ENCODE measurements around the gene CACNA1H.

The CACNA1H gene

DNA sequence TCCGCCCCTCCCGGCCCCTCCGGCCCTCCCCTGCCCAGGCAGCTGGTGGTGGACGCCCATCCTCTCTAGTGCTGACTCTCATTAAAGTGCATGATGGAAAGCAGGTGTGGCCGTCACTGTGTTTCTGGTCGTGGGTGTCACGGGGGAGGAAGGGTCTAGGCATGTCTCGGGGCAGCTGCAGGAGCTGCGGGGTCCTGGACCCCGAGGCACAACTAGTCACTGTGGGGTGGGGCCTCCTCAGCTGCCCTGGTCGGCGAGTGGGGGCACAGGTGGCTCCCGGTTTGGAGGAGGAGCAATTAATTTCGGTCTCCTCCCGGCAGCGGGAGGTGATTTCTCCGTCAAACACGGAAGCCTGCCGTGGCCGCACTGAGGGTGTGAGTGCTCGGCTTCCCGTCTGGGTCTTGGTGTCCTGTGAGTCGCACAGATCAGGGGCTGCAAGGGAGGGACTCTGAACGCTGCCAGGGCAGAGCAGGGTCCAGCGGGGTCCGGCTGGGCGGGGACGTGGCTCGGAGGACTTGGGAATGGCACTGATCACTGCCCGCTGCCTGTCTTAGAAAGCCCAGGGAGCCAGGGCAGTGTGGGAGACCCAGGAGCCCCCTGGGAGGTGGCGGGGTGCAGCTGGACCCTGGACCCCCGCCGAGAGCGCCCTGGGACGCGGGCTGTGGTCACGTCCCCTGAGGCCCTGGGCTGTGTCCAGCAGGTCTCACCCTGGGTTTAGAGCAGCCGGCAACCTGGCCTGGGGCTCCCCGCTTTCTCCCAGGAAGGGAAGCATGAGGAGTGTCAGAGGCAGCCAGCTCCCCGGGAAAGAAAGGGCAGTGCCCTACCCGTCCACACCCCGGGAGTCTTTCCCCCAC lies 106.2 kb downstream of the CACNA1H start:
- H3K36me3 ChIP-seq (ENCODE audit: control insufficient read depth, insufficient read depth, low read length): no peaks in the 10 kb centered on the region
- WGBS, 2 experiments (ENCODE audit: insufficient coverage in 2 of 2): 31 to 34% methylated on average over 34 to 39 of the region's 42 CpGs
- H3K27ac ChIP-seq (ENCODE audit: low read depth, low read length, severe bottlenecking): no peak overlapping the region
- H3K4me3 ChIP-seq (ENCODE audit: extremely low read depth, insufficient read depth, low read length, poor library complexity, severe bottlenecking): no peak overlapping the region
- no peaks in the 10 kb centered on the region for H3K9me3 ChIP-seq (ENCODE audit: control insufficient read depth, low read length)
- H3K4me1 ChIP-seq (ENCODE audit: control insufficient read depth, insufficient read depth, low read length, poor library complexity, severe bottlenecking): no peaks in the 10 kb centered on the region

DNA sequence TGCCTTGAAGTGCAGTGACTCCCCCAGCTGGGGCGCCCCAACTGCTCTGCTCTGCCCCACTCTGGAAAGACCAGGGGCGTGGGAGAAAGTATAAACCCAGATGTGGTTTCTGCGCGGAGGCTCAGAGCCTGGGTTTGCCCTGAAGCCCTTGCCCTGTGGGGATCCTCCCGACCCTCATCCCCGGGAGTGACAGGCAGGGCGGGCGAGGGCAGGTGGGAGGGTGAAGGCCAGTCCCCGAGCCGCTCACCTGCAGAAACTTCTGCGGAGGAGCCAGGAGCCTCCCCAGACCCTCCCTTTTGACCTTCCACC lies 106.8 kb downstream of the CACNA1H start:
- Histone ChIP-seq H3K27ac (ENCODE audit: low read depth, low read length, severe bottlenecking) (no peak overlapping the region), H3K4me1 (ENCODE audit: control insufficient read depth, insufficient read depth, low read length, poor library complexity, severe bottlenecking) (no peaks in the 10 kb centered on the region), H3K9me3 (ENCODE audit: control insufficient read depth, low read length) (peaks cover 3% of the 10 kb centered on the region), H3K36me3 (ENCODE audit: control insufficient read depth, insufficient read depth, low read length) (no peaks in the 10 kb centered on the region), H3K4me3 (ENCODE audit: extremely low read depth, insufficient read depth, low read length, poor library complexity, severe bottlenecking) (no peak overlapping the region)
- WGBS, 2 experiments (ENCODE audit: insufficient coverage in 2 of 2): 53 to 57% methylated on average over 9 to 10 of the region's 11 CpGs

DNA sequence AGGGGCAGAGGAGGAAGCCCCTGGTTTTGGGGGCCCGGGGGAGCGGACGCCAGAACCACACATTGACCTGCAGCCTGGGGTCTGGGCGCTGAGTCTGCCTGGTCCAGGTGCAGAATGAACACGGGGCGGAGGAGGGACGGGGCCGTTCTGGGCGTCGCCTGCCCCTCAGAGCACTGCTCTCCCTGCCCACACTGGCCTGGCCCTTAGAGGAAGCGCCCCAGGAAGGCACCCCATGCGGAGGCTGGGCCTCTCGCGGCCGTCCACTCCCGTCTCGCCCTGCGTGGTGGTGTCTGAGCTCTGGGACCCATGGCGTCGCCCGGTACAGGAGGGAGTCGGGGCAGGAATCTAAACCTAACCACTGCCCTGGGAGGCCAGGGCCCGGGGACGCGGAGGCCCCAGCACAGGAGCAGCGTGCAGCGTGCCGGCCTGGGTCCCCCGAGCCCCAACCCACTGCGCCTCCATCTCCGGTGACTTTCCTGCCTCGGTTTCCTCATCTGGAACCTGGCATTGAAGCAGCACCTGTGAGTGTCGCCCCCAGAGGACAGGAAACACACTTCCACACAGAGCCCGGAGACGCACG lies 107.3 kb downstream of the CACNA1H start:
- WGBS, 2 experiments (ENCODE audit: insufficient coverage in 2 of 2): 81 to 85% methylated on average over 32 of the region's 36 CpGs
- Histone ChIP-seq H3K36me3 (ENCODE audit: control insufficient read depth, insufficient read depth, low read length) (no peaks in the 10 kb centered on the region), H3K4me1 (ENCODE audit: control insufficient read depth, insufficient read depth, low read length, poor library complexity, severe bottlenecking) (no peaks in the 10 kb centered on the region), H3K27ac (ENCODE audit: low read depth, low read length, severe bottlenecking) (no peak overlapping the region), H3K9me3 (ENCODE audit: control insufficient read depth, low read length) (peaks cover 7% of the 10 kb centered on the region), H3K4me3 (ENCODE audit: extremely low read depth, insufficient read depth, low read length, poor library complexity, severe bottlenecking) (no peak overlapping the region)

DNA sequence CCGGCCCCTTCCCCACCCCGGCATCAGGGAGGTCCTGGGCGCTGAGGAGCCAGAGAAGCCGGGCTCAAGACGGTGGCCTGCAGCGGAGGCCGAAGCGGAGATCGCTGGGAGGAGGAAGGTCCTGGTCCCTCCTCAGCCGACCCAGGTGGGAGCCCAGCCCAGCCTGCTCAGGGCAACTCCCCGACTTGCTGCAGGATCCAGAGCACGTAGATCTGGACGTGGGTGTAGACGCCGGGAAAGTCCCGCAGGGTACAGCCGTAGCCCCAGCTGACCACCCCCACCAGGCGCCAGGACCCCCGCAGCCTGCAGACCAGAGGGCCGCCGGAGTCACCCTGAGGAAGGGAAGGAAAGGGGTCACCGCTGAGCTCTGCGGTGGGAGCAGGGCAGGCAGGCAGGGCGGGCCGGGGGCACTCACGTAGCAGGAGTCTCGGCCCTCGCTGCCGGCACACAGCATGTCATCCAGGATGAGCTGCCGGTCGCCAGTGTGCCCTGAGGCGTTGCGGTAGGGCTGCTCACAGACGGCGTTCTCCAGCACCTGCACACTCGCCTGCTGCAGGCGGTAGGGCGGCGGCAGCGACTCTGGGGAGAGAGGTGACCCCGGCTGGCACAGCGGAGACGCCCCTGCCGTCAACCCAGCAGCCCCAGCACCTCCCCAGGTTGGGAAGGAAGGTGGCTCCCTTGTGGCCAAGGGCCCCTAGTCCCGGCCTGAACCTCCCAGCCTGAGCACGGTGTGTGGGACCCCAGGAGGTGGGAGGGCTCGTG lies 108.4 kb downstream of the CACNA1H start:
- Histone ChIP-seq H3K36me3 (ENCODE audit: control insufficient read depth, insufficient read depth, low read length) (no peaks in the 10 kb centered on the region), H3K4me3 (ENCODE audit: extremely low read depth, insufficient read depth, low read length, poor library complexity, severe bottlenecking) (no peak overlapping the region), H3K9me3 (ENCODE audit: control insufficient read depth, low read length) (peaks cover 7% of the 10 kb centered on the region), H3K4me1 (ENCODE audit: control insufficient read depth, insufficient read depth, low read length, poor library complexity, severe bottlenecking) (no peaks in the 10 kb centered on the region), H3K27ac (ENCODE audit: low read depth, low read length, severe bottlenecking) (no peak overlapping the region)
- 42 to 43% methylated on average over 25 to 31 of the region's 47 CpGs for WGBS, 2 experiments (ENCODE audit: insufficient coverage in 2 of 2)

DNA sequence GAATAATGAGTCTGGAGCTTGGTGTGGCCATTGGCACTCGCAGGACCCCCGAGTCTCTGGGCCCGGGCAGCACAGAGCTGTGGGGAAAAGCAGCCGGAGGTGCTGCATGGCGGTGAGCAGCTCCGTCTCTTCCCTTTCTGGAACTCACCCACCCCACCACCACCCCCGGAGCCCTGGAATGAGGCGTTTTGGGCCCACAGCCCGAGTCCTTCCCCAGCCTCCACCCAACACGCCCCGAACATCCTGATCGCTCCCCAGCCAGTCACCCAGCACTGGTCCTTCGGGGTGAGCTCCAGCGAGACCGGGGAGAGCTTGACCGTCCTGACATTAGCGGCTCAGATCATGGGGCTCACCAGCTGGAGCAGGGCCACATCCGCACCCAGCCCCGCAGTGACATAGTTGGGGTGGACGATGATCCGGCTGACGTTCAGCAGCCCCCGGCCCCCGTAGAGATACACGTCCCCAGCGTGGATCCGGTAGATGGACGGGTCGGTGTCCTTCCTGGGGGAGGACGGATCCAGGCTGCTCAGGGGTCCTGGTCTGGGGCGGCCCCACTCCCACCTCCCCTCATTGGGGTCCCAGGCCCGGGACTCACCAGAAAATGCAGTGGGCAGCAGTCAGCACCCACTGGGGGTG lies 109.4 kb downstream of the CACNA1H start:
- Histone ChIP-seq H3K36me3 (ENCODE audit: control insufficient read depth, insufficient read depth, low read length) (no peaks in the 10 kb centered on the region), H3K27ac (ENCODE audit: low read depth, low read length, severe bottlenecking) (no peak overlapping the region), H3K4me1 (ENCODE audit: control insufficient read depth, insufficient read depth, low read length, poor library complexity, severe bottlenecking) (no peaks in the 10 kb centered on the region), H3K9me3 (ENCODE audit: control insufficient read depth, low read length) (peaks cover 7% of the 10 kb centered on the region), H3K4me3 (ENCODE audit: extremely low read depth, insufficient read depth, low read length, poor library complexity, severe bottlenecking) (no peak overlapping the region)
- 93 to 95% methylated on average over 29 to 30 of the region's 32 CpGs for WGBS, 2 experiments (ENCODE audit: insufficient coverage in 2 of 2)

DNA sequence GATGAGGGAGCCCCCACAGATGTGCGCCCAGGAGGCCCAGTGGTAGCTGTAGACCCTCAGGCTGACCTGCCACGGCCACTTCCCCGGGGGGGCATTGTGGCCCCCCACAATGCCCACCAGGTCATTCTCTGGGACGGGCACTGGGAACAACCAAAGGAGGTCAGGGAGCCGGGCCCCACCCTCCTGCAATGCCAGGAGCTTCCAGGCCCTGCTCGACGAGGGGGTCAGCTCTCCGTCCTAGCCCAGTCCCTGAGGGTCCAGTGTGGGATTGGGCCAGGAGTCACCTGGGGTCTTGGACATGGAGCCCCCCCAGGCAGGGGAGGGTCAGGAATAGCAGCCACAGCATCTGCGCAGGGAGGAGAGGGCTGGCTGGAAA lies 109.9 kb downstream of the CACNA1H start:
- WGBS, 2 experiments (ENCODE audit: insufficient coverage in 2 of 2): 90 to 93% methylated on average over 7 to 9 of the region's 9 CpGs

DNA sequence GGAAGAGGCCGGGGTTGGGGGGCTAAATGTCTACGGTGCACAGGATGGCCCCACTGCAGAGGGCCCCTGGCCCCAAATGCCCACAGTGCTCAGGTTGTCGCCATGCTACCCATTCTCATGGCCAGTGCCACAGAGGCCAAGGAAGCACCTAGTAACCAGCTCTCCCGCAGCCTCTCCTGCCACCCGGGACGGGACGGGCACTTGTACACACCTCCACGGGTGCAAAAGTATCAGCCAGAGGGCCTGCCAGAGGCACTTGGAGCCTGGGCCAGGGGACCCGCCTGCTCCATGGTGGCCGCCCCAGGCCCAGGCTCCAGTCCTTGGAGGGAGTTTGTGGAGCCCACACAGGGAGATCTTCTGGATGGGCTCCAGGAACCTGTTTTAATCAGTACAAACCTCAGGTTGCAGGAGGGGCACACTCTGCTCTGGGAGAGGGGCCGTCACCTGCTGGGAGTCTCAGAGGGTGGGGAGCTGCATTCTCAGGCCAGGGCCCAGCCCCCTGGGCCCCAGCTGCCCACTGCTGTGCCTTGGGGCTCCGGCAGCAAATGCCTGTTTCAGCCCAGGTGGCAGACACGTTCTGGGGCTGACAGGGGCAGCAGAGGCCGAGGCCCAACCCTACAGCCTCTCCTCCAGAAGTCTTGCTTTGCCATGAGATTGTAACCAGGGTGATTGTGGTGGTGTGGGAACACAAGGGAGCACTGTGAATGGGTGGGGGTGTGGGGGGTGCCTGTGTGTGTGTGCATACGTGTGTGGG lies 110.9 kb downstream of the CACNA1H start:
- Histone ChIP-seq H3K36me3 (ENCODE audit: control insufficient read depth, insufficient read depth, low read length) (no peaks in the 10 kb centered on the region), H3K27ac (ENCODE audit: low read depth, low read length, severe bottlenecking) (no peak overlapping the region), H3K9me3 (ENCODE audit: control insufficient read depth, low read length) (peaks cover 7% of the 10 kb centered on the region), H3K4me1 (ENCODE audit: control insufficient read depth, insufficient read depth, low read length, poor library complexity, severe bottlenecking) (no peaks in the 10 kb centered on the region), H3K4me3 (ENCODE audit: extremely low read depth, insufficient read depth, low read length, poor library complexity, severe bottlenecking) (no peak overlapping the region)
- WGBS, 2 experiments (ENCODE audit: insufficient coverage in 2 of 2): 88 to 95% methylated on average over 11 to 14 of the region's 15 CpGs

More for the DNA sequence above, 109.9 kb downstream of the CACNA1H start:
- no peaks in the 10 kb centered on the region for H3K4me1 ChIP-seq (ENCODE audit: control insufficient read depth, insufficient read depth, low read length, poor library complexity, severe bottlenecking)
- no peak overlapping the region for H3K4me3 ChIP-seq (ENCODE audit: extremely low read depth, insufficient read depth, low read length, poor library complexity, severe bottlenecking)
- no peaks in the 10 kb centered on the region for H3K36me3 ChIP-seq (ENCODE audit: control insufficient read depth, insufficient read depth, low read length)
- H3K9me3 ChIP-seq (ENCODE audit: control insufficient read depth, low read length): peaks cover 7% of the 10 kb centered on the region
- H3K27ac ChIP-seq (ENCODE audit: low read depth, low read length, severe bottlenecking): no peak overlapping the region

DNA sequence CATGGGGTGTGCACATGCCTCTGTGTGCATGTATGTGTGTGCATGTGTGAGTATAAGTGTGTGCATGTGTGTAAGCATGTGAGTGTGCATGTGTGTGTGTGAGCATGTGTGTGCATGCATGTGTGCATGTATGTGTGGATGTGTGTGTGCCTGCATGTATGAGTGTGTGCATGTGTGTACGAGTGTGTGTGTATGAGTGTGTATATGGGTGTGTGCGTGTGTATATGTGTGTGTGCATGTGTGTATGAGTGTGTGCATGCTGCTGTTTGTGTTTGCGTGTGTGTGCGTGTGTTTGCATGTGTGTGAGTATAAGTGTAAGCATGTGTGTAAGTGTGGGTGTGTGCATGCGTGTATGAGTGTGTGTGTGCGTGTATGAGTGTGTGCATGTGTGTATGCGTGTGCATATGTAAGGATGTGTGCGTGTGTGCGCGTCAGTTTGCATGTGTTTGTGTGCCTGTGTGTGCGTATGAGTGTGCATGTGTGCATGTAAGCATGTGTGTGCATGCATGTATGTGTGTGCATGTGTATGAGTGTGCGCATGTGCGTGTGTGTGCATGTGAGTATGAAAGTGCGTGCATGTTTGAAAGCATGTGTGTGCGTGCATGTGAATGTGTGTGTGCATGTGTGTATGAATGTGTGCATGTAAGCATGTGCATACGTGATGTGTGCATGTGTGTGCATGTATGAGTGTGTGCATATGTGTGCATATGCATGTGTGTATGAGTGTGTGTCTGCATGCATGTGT lies 111.6 kb downstream of the CACNA1H start:
- Histone ChIP-seq H3K9me3 (ENCODE audit: control insufficient read depth, low read length) (peaks cover 7% of the 10 kb centered on the region), H3K4me3 (ENCODE audit: extremely low read depth, insufficient read depth, low read length, poor library complexity, severe bottlenecking) (no peak overlapping the region), H3K36me3 (ENCODE audit: control insufficient read depth, insufficient read depth, low read length) (no peaks in the 10 kb centered on the region), H3K27ac (ENCODE audit: low read depth, low read length, severe bottlenecking) (no peak overlapping the region), H3K4me1 (ENCODE audit: control insufficient read depth, insufficient read depth, low read length, poor library complexity, severe bottlenecking) (no peaks in the 10 kb centered on the region)
- WGBS, 2 experiments (ENCODE audit: insufficient coverage in 2 of 2): 91% methylated on average over 16 of the region's 16 CpGs

DNA sequence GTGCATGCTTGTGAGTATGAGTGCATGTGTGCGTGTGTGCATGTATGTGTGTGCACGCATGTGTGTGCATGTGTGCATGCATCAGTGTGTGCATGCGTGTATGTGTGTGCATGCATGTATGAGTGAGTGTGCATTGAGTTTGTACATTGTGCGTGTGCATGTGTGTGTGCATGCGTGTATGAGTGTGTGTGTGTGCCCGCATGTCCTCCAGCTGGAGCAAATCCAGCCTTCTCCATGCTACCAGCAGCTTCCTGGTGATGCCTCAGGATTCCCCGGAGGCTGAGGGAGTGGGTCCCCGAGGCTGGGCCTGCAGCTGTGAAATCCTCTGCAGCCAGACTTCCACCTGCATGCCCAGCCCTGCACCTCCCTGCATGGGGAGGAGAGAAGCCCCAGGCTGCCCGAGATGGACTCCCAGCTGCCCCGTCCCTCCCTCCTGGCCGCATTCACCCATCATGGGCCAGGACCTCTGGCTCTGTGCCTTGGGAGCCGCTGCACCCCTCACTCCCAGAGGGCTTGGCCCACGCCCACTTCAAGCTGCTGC lies 112.3 kb downstream of the CACNA1H start:
- H3K27ac ChIP-seq (ENCODE audit: low read depth, low read length, severe bottlenecking): no peak overlapping the region
- H3K9me3 ChIP-seq (ENCODE audit: control insufficient read depth, low read length): peaks cover 7% of the 10 kb centered on the region
- no peaks in the 10 kb centered on the region for H3K36me3 ChIP-seq (ENCODE audit: control insufficient read depth, insufficient read depth, low read length)
- no peaks in the 10 kb centered on the region for H3K4me1 ChIP-seq (ENCODE audit: control insufficient read depth, insufficient read depth, low read length, poor library complexity, severe bottlenecking)
- WGBS, 2 experiments (ENCODE audit: insufficient coverage in 2 of 2): 90 to 97% methylated on average over 4 to 9 of the region's 13 CpGs
- H3K4me3 ChIP-seq (ENCODE audit: extremely low read depth, insufficient read depth, low read length, poor library complexity, severe bottlenecking): no peak overlapping the region

Measured in mesodermal cell (in vitro differentiated cells).